GM12865 (cell line): ENCODE data around the gene CATSPER1.
"Not testable (repeated sequence)": the region's sequence is repeated elsewhere in the genome, so short reads cannot be mapped to it uniquely, and the experiment has no call there.

ENCODE experiments used
- DNase-seq: peaks from one replicate; pipeline ENCODE4 v3.0.0; 2010; ENCODE audit warnings: low read depth
- H3K4me3 ChIP-seq: 2 replicates; pipeline ENCODE4 v1.5.1; 2011; ENCODE audit warnings: mild to moderate bottlenecking, low read depth, low read length, control low read depth
- TF ChIP-seq, protein P1 (sequence below): IDR thresholded peaks from 2 replicates; pipeline ENCODE4 v1.5.1; 2011; ENCODE audit warnings: low read length, control low read depth, low read depth, inconsistent platforms; ENCODE audit not compliant: insufficient read depth; ENCODE audit errors: missing control alignments

The CATSPER1 gene

DNA sequence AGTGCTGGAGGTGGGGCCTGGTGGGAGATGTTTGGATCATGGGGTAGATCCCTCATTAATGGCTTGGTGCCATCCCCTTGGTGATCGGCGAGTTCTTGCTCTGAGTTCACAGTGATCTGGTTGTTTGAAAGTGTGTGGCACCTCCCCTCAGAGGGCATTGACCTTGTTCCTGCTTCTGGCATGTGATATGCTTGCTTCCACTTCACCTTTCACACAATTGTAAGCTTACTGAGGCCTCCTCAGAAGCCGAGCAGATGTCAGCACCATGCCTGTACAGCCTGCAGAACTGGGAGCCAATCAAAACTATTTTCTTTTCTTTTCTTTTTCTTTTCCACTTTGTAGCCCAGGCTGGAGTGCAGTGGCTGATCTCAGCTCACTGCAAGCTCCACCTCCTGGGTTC is 11.0 kb upstream of the CATSPER1 start:
- TF ChIP-seq, protein P1, sequence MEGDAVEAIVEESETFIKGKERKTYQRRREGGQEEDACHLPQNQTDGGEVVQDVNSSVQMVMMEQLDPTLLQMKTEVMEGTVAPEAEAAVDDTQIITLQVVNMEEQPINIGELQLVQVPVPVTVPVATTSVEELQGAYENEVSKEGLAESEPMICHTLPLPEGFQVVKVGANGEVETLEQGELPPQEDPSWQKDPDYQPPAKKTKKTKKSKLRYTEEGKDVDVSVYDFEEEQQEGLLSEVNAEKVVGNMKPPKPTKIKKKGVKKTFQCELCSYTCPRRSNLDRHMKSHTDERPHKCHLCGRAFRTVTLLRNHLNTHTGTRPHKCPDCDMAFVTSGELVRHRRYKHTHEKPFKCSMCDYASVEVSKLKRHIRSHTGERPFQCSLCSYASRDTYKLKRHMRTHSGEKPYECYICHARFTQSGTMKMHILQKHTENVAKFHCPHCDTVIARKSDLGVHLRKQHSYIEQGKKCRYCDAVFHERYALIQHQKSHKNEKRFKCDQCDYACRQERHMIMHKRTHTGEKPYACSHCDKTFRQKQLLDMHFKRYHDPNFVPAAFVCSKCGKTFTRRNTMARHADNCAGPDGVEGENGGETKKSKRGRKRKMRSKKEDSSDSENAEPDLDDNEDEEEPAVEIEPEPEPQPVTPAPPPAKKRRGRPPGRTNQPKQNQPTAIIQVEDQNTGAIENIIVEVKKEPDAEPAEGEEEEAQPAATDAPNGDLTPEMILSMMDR = no peak
- no peak for DNase-seq
- H3K4me3 ChIP-seq = no peak overlapping the region

DNA sequence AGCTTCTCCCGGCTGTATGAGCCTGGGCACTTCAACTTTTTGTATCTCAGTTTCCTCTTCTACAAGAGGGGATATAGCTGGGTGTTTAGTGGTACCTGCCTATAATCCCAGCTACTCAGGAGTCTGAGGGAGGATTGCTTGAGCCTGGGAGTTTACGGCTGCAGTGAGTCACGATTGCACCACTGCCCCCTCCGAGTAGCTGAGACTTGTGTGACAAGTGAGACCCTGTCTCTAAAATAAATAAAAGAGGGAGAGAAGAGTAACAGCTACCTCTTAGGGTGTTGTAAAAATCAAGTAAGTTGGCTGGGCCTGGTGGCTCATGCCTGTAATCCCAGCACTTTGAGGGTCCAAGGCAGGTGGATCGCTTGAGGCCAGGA is 10.0 kb upstream of the CATSPER1 start:
- DNase-seq = no peak
- no peak overlapping the region for H3K4me3 ChIP-seq
- TF ChIP-seq, protein P1 = no peak

DNA sequence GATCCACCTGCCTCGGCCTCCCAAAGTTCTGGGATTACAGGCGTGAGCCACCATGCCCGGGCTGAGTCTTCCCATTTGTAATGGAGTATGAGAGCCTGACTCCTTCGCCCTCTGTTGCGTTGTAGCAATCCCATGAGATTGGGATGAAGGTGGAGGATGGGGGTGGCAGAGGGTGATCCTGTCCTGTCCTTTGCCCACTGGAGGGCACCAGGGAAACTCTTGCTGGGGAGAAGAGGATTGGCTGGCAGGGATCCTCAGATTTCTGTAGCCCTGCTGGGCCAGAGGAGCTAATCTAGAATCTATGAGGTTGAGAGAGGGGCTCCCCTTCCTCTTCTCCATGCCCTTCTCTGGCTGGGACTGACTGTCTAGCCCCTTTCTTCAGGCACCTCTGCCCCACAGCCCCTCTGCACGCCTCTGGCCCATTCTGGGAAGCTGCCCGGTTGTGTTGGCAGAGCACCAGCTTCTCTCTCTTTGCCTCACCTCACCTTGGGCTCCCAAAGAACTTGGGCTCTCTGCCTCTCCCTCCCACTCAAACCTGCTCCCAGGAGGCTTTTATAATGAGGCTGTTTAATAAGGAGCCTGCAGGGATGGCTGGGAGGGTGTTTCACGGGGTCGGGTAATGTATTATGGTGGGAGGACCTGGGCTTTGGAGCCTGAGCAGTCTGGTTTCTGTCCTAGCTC is 9.5 kb upstream of the CATSPER1 start:
- TF ChIP-seq, protein P1 = no peak
- no peak for DNase-seq
- H3K4me3 ChIP-seq = no peak overlapping the region

DNA sequence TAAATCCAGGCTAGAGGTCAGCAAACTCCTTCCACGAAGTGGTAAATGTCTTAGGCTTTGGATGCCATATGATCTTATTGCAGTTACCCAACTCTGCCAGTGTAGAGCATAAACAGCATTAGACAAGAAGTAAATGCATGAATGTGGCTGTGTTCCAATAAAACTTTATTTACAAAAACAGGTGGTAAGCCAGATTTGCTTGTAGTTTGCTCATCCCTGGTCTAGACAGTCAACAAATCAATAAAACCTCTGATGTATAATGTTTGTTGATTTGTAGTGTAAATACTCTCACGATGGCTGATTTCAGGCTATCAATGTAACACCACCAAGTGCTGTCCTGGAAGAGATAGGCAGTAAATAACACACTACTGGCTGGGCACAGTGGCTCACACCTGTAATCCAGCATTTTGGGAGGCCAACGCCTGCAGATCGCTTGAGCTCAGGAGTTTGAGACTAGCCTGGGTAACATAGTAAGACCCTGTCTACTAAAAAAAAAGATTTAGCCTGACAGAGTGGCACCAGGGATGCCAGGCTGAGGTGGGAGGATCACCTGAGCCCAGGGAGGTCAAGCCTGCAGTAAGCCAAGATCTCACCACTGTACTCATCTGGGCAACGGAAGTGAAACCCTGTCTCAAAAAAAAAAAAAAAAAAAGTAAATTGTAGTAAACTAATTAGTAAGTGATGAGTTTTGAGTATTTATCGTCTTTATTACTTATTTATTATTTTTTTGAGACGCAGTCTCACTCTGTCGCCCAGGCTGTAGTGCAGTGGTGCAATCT is 6.9 kb upstream of the CATSPER1 start:
- no peak for DNase-seq
- H3K4me3 ChIP-seq = no peak overlapping the region
- TF ChIP-seq, protein P1 = no peak

DNA sequence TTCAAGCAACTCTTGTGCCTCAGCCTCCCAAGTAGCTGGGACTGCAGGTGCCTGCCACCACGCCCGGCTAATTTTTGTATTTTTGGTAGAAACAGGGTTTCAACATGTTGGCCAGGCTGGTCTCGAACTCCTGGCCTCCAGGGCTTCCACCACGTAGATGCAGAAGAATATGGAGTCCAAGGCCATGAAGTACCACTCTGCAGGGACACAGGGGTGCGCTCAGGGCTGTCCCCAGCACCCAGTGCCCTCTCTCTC is 3.2 kb downstream of the CATSPER1 start:
- DNase-seq, H3K4me3 ChIP-seq: not testable (repeated sequence)

DNA sequence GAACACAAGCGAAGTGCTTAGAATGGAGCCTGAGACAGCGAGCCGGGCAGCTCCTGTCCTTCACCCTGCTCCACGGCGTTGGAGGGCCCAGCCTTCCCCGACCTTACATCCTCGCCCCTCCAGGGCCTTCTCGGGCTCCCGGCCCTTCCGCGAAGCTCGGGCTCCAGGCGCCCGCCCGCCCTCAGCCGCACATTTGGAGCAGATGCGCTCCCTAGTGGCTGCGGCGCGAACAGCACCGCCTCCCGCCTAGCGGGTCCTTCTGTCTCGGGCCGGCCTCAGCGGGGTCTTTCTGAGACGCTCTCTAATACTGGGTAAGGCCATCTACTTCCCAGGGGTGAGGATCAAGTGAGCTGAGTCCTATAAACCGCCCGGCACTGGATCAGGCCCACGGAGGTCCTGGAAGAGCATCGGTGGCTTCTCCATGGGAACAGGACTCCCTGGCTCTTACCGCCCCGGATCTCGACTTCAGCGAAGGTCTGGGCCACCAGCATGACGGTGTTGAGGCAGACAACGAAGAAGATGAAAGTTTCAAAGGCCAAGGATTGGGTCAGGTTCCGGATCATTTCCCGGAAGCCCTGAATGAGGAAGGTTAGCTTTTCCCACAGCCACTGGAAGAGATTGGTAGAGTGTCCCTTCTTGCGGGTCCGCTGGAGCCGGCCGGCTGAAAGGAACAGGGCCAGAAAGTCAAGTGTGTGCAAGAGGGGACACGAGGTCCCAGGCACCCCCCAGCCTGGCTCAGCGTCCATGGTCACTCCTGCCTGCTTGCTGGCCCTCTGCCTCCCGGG is 3.7 kb downstream of the CATSPER1 start:
- TF ChIP-seq, protein P1 = peak; percentile 92
- DNase-seq = peak; percentile 61
- H3K4me3 ChIP-seq = no peak overlapping the region

DNA sequence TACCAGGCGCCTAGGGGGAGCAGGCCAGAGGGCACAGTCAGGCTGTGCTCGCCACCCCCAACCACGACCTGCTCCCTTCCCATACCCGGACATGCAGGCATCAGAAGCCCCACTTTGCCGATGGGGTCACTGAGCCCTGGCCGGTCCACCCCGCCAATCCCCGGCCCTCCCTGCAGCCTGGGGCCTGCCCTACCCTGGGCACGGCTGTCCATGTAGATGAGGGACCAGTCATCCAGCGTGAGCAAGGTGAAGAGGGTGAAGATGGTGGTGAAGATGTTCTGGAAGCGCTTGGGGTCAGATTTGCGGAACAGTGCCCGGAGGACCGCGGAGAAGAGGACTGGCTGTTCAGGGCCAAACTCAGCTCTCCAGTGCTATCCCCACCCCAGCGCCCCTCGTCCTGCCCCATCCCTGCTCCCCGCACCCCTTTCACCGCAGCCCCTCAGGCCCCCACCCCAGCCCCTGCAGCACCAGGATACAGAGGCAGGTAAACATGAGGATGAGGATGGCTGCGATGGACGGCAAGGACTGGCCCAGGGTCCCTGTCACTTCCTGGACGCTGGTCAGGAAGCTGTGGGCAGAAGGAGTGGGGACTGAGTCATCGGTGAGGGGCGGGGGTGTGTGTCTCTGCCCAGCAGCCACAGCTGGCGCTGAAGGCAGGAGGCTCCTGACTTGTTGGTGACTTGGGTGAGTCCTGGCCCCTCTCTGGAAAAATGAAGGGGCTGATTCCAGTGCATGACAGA is 5.5 kb downstream of the CATSPER1 start:
- DNase-seq = no peak
- TF ChIP-seq, protein P1 = no peak
- H3K4me3 ChIP-seq = no peak overlapping the region
